NCI-H146 treated with DMSO at 0.1 percent for 48 hours (cell line): ENCODE data around the gene EFCAB11.

Source experiments
- DNase-seq: peaks from one replicate; lab custom pipeline; 2025; ENCODE audit not compliant: unreplicated experiment; lab: John Stamatoyannopoulos, UW

The EFCAB11 gene

GRCh38 chr14:89826596-89826995 lies 127.9 kb downstream of the EFCAB11 start:
- no peak for DNase-seq

- DNase-seq: no peak
Measured at GRCh38 chr14:89823743-89824142, 130.8 kb downstream of the EFCAB11 start.

- no peak for DNase-seq
Measured at GRCh38 chr14:89814126-89814525, 140.4 kb downstream of the EFCAB11 start.

- no peak for DNase-seq
Measured at GRCh38 chr14:89813617-89814031, 140.9 kb downstream of the EFCAB11 start.

GRCh38 chr14:89811954-89812575 lies 142.5 kb downstream of the EFCAB11 start:
- no peak for DNase-seq

- DNase-seq: no peak
Measured at GRCh38 chr14:89810101-89810500, 144.4 kb downstream of the EFCAB11 start.

- DNase-seq: no peak
Measured at GRCh38 chr14:89807892-89808291, 146.6 kb downstream of the EFCAB11 start.

- DNase-seq: no peak
Measured at GRCh38 chr14:89807151-89807550, 147.4 kb downstream of the EFCAB11 start.

GRCh38 chr14:89806451-89806850 lies 148.1 kb downstream of the EFCAB11 start:
- DNase-seq: no peak

- no peak for DNase-seq
Measured at GRCh38 chr14:89805501-89805900, 149.0 kb downstream of the EFCAB11 start.

GRCh38 chr14:89803542-89803941 lies 151.0 kb downstream of the EFCAB11 start:
- DNase-seq: no peak

- DNase-seq: no peak
Measured at GRCh38 chr14:89801136-89801535, 153.4 kb downstream of the EFCAB11 start.

- DNase-seq: no peak
Measured at GRCh38 chr14:89798212-89798773, 156.2 kb downstream of the EFCAB11 start.

- DNase-seq: no peak
Measured at GRCh38 chr14:89797148-89797547, 157.4 kb downstream of the EFCAB11 start.

- no peak for DNase-seq
Measured at GRCh38 chr14:89794096-89794495, 160.4 kb downstream of the EFCAB11 start.

- no peak for DNase-seq
Measured at GRCh38 chr14:89793367-89793716, 161.2 kb downstream of the EFCAB11 start.

- no peak for DNase-seq
Measured at GRCh38 chr14:89792489-89793366, 161.8 kb downstream of the EFCAB11 start.

- DNase-seq: no peak
Measured at GRCh38 chr14:89787525-89787924, 167.0 kb downstream of the EFCAB11 start.

- no peak for DNase-seq
Measured at GRCh38 chr14:89781046-89781445, 173.5 kb downstream of the EFCAB11 start.

GRCh38 chr14:89779707-89780106 lies 174.8 kb downstream of the EFCAB11 start:
- no peak for DNase-seq

- DNase-seq: no peak
Measured at GRCh38 chr14:89775946-89776345, 178.6 kb downstream of the EFCAB11 start.

- DNase-seq: no peak
Measured at GRCh38 chr14:89775151-89775550, 179.4 kb downstream of the EFCAB11 start.
